A549 (cell line): Measurements from ENCODE around the gene ITSN2.

Experiments
- BHLHE40 ChIP-seq: IDR thresholded peaks from 2 replicates; pipeline ENCODE4 v1.6.1; 2012; ENCODE audit warnings: low read depth, low read length, inconsistent platforms
- CEBPB ChIP-seq, 2 experiments: fragments of >200 bp in 1 of 2; sonication (Bioruptor Twin) in 1 of 2; formaldehyde crosslinking in 1 of 2; IDR thresholded peaks; 2 replicates each; pipeline ENCODE4 v1.6.1; 2012 to 2016
- CHD2 ChIP-seq: fragments of 150-350 bp; IDR thresholded peaks from 2 replicates; pipeline ENCODE4 v1.6.1; 2014; ENCODE audit warnings: low read length; ENCODE audit not compliant: partially characterized antibody
- CHD4 ChIP-seq: fragments of 200-600 bp; sonication (generic); IDR thresholded peaks from 2 replicates; pipeline ENCODE4 v1.6.1; 2016; ENCODE audit warnings: antibody characterized with exemption, mild to moderate bottlenecking, borderline replicate concordance
- EP300 ChIP-seq, 2 experiments: fragments of >200 bp; sonication (Bioruptor Twin); formaldehyde crosslinking; IDR thresholded peaks; 2 replicates in 1 of 2; 3 replicates in 1 of 2; pipeline ENCODE4 v1.6.1; 2016 to 2017
- FOSL2 ChIP-seq, 2 experiments: fragments of 450-650 bp in 1 of 2; fragments of >200 bp in 1 of 2; sonication (Bioruptor Twin) in 1 of 2; formaldehyde crosslinking; IDR thresholded peaks; 2 replicates each; pipeline versions ENCODE4 v1.5.0 to v1.6.1; 2016 to 2020; ENCODE audit warnings: mild to moderate bottlenecking in 1 of 2, moderate library complexity in 1 of 2
- KDM1A ChIP-seq: fragments of 200-600 bp; sonication (generic); IDR thresholded peaks from 2 replicates; pipeline ENCODE4 v1.6.1; 2016; ENCODE audit warnings: low read depth, mild to moderate bottlenecking
- NR3C1 ChIP-seq: fragments of >200 bp; sonication (Bioruptor Twin); formaldehyde crosslinking; IDR thresholded peaks from 3 replicates; pipeline ENCODE4 v1.6.1; 2017
- ZC3H11A ChIP-seq: fragments of 450-650 bp; IDR thresholded peaks from 2 replicates; pipeline ENCODE4 v1.6.1; 2014; ENCODE audit warnings: antibody characterized with exemption, mild to moderate bottlenecking
- ZNF302 ChIP-seq: fragments of 250-450 bp; sonication (Bioruptor Pico); IDR thresholded peaks from 2 replicates; pipeline ENCODE4 v1.9.0; 2021; ENCODE audit warnings: inconsistent platforms, mild to moderate bottlenecking, moderate library complexity
- TF ChIP-seq, protein P1 (sequence below): fragments of >200 bp; sonication (Bioruptor Twin); formaldehyde crosslinking; IDR thresholded peaks from 3 replicates; pipeline ENCODE4 v1.5.1; 2016

GRCh38 chr2:24253303-24253919 lies 106.9 kb downstream of the ITSN2 start:
- TF ChIP-seq FOSL2 (IDR thresholded peaks at IDR 0.05) (no peak), FOSL2 (CRISPR knock-in tag; IDR thresholded peaks at IDR 0.05) (no peak), KDM1A (no peak), CEBPB (IDR thresholded peaks at IDR 0.05) (peak in 1 of 2 experiments; percentile 40; a peak in 1 of 4 replicates), CHD2 (no peak), CHD4 (no peak), NR3C1 (no peak), ZC3H11A (no peak), ZNF302 (CRISPR knock-in tag) (no peak), EP300 (IDR thresholded peaks at IDR 0.05) (no peak), BHLHE40 (no peak)
- TF ChIP-seq, protein P1, sequence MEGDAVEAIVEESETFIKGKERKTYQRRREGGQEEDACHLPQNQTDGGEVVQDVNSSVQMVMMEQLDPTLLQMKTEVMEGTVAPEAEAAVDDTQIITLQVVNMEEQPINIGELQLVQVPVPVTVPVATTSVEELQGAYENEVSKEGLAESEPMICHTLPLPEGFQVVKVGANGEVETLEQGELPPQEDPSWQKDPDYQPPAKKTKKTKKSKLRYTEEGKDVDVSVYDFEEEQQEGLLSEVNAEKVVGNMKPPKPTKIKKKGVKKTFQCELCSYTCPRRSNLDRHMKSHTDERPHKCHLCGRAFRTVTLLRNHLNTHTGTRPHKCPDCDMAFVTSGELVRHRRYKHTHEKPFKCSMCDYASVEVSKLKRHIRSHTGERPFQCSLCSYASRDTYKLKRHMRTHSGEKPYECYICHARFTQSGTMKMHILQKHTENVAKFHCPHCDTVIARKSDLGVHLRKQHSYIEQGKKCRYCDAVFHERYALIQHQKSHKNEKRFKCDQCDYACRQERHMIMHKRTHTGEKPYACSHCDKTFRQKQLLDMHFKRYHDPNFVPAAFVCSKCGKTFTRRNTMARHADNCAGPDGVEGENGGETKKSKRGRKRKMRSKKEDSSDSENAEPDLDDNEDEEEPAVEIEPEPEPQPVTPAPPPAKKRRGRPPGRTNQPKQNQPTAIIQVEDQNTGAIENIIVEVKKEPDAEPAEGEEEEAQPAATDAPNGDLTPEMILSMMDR: no peak
